ENCODE results near the gene NAV3. TPM values are rescaled to one million over a fixed set of nuclear protein-coding genes. Genes with fewer than 3 reads are reported as not detected.

The NAV3 gene
- total RNA-seq, 1 donor from 2014 or later = 11.4 TPM

GRCh38 chr12:77816196-77816595 lies 14.5 kb upstream of the NAV3 start:
- H3K27me3 ChIP-seq = no peaks in the 10 kb centered on the region
- H3K4me3 Mint-ChIP-seq = no peak overlapping the region
- H3K4me3 ChIP-seq = no peak overlapping the region
- H3F3A ChIP-seq (ENCODE audit: low read depth) = no peaks in the 10 kb centered on the region
- H3K36me3 ChIP-seq = no peaks in the 10 kb centered on the region
- no peak for TF ChIP-seq EZH2phosphoT487 (IDR thresholded peaks at IDR 0.05)
- no peak for TF ChIP-seq EZH2 (IDR thresholded peaks at IDR 0.05)
- TF ChIP-seq CTCF (IDR thresholded peaks at IDR 0.05) = no peak
- H3K27ac Mint-ChIP-seq = no peak overlapping the region
- H3K9ac ChIP-seq = no peak overlapping the region
- H3K4me1 Mint-ChIP-seq = no peaks in the 10 kb centered on the region
- H3K4me2 ChIP-seq = no peak overlapping the region
- H3K79me2 ChIP-seq (ENCODE audit: low read depth) = no peaks in the 10 kb centered on the region
- H3K4me1 ChIP-seq = no peaks in the 10 kb centered on the region
- no peaks in the 10 kb centered on the region for H3K36me3 Mint-ChIP-seq
- no peaks in the 10 kb centered on the region for H3K9me3 Mint-ChIP-seq
- H3K9me3 ChIP-seq (ENCODE audit: low read depth) = no peaks in the 10 kb centered on the region
- H3K27ac ChIP-seq = no peak overlapping the region
- peaks cover 5% of the 10 kb centered on the region for H3K27me3 Mint-ChIP-seq (ENCODE audit: insufficient read depth, low read depth)
- H4K20me1 ChIP-seq (ENCODE audit: low read depth) = no peaks in the 10 kb centered on the region
- no peak overlapping the region for H2AFZ ChIP-seq (replicated peaks)
- no peak for DNase-seq (ENCODE audit: low spot score)

- no peaks in the 10 kb centered on the region for H3K27me3 ChIP-seq
- no peak overlapping the region for H3K9ac ChIP-seq
- DNase-seq (ENCODE audit: low spot score) = no peak
- no peak for TF ChIP-seq EZH2phosphoT487 (IDR thresholded peaks at IDR 0.05)
- no peak for TF ChIP-seq CTCF (IDR thresholded peaks at IDR 0.05)
- no peak for TF ChIP-seq EZH2 (IDR thresholded peaks at IDR 0.05)
- H3K4me3 ChIP-seq = no peak overlapping the region
- Mint-ChIP-seq H3K9me3 (no peaks in the 10 kb centered on the region), H3K27me3 (ENCODE audit: insufficient read depth, low read depth) (peaks cover 2% of the 10 kb centered on the region), H3K4me1 (no peaks in the 10 kb centered on the region), H3K36me3 (no peaks in the 10 kb centered on the region), H3K4me3 (no peak overlapping the region), H3K27ac (no peak overlapping the region)
- H4K20me1 ChIP-seq (ENCODE audit: low read depth) = no peaks in the 10 kb centered on the region
- H3F3A ChIP-seq (ENCODE audit: low read depth) = no peaks in the 10 kb centered on the region
- H3K4me1 ChIP-seq = no peaks in the 10 kb centered on the region
- no peak overlapping the region for H2AFZ ChIP-seq (replicated peaks)
- H3K27ac ChIP-seq = no peak overlapping the region
- no peak overlapping the region for H3K4me2 ChIP-seq
- H3K36me3 ChIP-seq = no peaks in the 10 kb centered on the region
- H3K79me2 ChIP-seq (ENCODE audit: low read depth) = no peaks in the 10 kb centered on the region
- no peaks in the 10 kb centered on the region for H3K9me3 ChIP-seq (ENCODE audit: low read depth)
Measured at GRCh38 chr12:77817276-77817675, 13.4 kb upstream of the NAV3 start.

GRCh38 chr12:77818351-77818750 lies 12.3 kb upstream of the NAV3 start:
- no peak overlapping the region for H3K27ac ChIP-seq
- H3K27me3 Mint-ChIP-seq (ENCODE audit: insufficient read depth, low read depth) = peaks cover 2% of the 10 kb centered on the region
- no peak overlapping the region for H2AFZ ChIP-seq (replicated peaks)
- no peaks in the 10 kb centered on the region for H3K4me1 Mint-ChIP-seq
- no peaks in the 10 kb centered on the region for H3F3A ChIP-seq (ENCODE audit: low read depth)
- no peak for DNase-seq (ENCODE audit: low spot score)
- TF ChIP-seq CTCF (IDR thresholded peaks at IDR 0.05) (no peak), EZH2phosphoT487 (IDR thresholded peaks at IDR 0.05) (no peak), EZH2 (IDR thresholded peaks at IDR 0.05) (no peak)
- no peak overlapping the region for H3K4me2 ChIP-seq
- no peak overlapping the region for H3K27ac Mint-ChIP-seq
- H3K27me3 ChIP-seq = no peaks in the 10 kb centered on the region
- no peaks in the 10 kb centered on the region for H3K4me1 ChIP-seq
- H3K36me3 Mint-ChIP-seq = no peaks in the 10 kb centered on the region
- H4K20me1 ChIP-seq (ENCODE audit: low read depth) = no peaks in the 10 kb centered on the region
- H3K36me3 ChIP-seq = no peaks in the 10 kb centered on the region
- H3K79me2 ChIP-seq (ENCODE audit: low read depth) = no peaks in the 10 kb centered on the region
- no peak overlapping the region for H3K4me3 Mint-ChIP-seq
- no peak overlapping the region for H3K4me3 ChIP-seq
- no peaks in the 10 kb centered on the region for H3K9me3 Mint-ChIP-seq
- no peaks in the 10 kb centered on the region for H3K9me3 ChIP-seq (ENCODE audit: low read depth)
- no peak overlapping the region for H3K9ac ChIP-seq

All from neural progenitor cell (in vitro differentiated cells).